CD4-positive, alpha-beta T cell treated with Interleukin-2 at 100 ng/mL for 4 hours (primary cell): Measurements from ENCODE around the gene DNER.

Experiments used
- DNase-seq: peaks from one replicate; pipeline ENCODE4 v3.0.0-alpha.2; 2020; ENCODE audit warnings: low spot score

The DNER gene

DNA sequence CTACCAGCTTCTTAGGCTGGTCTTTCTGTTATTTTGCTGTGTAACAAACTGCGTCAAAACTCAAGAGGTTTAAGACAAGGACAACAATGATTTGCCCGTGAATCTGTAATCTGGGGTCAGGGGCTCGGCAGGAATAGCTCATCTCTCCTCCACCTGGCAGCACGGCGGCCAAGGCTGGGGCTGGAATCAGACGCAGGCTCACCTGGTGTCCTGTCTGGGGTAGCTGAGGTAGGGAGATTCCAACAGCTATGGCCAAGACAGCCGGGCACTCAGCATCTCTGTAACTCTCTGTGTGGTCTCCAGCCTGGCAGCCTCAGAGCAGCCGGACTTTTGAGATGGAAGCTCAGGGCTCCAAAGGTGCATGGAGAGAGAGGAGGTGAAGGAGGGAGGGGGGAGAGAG is 42.3 kb downstream of the DNER start:
- DNase-seq = no peak

GRCh38 chr2:229669841-229670240 is 44.5 kb downstream of the DNER start:
- DNase-seq = no peak

- DNase-seq = no peak
Observed at GRCh38 chr2:229666811-229667210, 47.5 kb downstream of the DNER start.

DNA sequence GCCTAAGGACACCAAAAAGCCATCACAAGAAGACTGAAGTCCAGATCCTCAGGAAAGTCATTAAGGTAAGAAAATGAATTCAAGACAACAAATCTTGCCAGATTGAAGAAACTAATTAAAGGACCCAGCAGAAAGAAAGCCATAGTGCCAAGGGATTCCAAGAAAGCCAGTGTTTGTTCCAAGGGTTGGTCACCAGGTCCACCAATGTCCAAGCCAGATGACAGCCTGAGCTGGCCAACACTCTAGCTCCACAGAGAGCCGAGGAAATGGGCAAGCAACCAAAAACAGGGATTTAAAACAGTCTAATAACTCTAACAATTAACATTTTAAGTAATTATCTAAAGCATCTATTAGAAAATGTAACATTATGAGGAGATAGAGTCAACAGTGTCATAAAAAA is 49.2 kb downstream of the DNER start:
- DNase-seq = no peak

- no peak for DNase-seq
Observed at GRCh38 chr2:229661478-229661877, 52.9 kb downstream of the DNER start.

GRCh38 chr2:229660951-229661350 is 53.4 kb downstream of the DNER start:
- DNase-seq = no peak

DNA sequence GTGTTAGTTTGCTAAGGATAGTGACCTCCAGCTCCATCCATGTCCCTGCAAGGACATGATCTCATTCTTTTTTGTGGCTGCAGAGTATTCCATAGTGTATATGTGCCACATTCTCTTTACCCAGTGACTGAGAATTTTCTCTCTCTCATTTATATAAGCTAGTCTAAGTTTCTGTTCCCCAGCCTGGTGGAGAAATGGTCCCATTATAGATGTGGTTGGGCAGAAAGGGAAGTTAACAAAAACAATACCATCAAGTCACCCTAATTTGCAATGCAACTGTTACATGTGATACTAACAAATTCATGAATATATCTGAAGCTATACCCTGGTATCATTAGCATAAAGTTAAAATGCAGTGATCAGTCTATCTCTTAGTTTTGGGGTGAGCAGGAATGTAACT is 54.0 kb downstream of the DNER start:
- DNase-seq = no peak

DNA sequence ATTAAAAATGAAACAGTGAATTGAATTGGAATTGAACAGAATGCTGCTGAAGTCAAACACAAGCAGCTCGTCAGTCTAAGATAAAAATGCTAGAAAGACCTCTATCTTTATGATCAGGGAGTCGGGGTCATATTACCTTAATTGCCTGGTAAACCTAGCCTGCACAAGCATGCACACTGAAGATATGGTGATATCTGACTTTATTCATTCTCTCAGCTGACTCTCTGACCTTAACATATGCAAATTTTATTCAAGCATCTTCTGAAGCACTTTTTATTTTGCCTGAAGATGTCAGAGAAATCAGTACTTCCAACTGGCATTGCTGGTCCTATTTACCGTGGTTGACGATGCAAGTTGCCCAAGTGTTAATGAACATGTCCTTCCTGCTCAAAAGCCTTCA is 56.4 kb downstream of the DNER start:
- DNase-seq = no peak

GRCh38 chr2:229654437-229654836 is 59.9 kb downstream of the DNER start:
- DNase-seq = no peak

GRCh38 chr2:229653531-229653930 is 60.8 kb downstream of the DNER start:
- DNase-seq = no peak

GRCh38 chr2:229652796-229653195 is 61.6 kb downstream of the DNER start:
- DNase-seq = no peak

- DNase-seq = no peak
Observed at GRCh38 chr2:229650901-229651300, 63.5 kb downstream of the DNER start.

- no peak for DNase-seq
Observed at GRCh38 chr2:229650059-229650458, 64.3 kb downstream of the DNER start.

- DNase-seq = no peak
Observed at GRCh38 chr2:229646186-229646723, 68.1 kb downstream of the DNER start.

GRCh38 chr2:229642371-229642770 is 72.0 kb downstream of the DNER start:
- DNase-seq = no peak

DNA sequence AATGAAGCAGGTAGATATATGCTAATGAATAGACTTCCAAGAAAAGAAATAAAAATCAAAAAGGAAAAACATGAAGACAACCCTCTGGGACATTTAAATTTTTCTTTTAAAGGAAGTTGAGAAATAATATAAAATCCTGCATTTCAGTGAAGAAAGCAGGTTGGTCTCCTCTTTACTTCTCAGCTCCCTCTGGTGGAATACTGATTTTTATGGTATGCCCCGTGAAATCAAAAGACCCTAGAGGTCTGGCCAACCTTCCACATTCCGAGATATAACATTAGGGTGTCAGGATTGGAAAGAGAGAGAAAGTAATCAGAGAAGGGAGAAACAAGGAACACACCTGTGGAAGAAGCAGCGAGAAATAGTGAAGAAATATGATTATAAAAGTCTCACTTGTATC is 72.7 kb downstream of the DNER start:
- DNase-seq = no peak

DNA sequence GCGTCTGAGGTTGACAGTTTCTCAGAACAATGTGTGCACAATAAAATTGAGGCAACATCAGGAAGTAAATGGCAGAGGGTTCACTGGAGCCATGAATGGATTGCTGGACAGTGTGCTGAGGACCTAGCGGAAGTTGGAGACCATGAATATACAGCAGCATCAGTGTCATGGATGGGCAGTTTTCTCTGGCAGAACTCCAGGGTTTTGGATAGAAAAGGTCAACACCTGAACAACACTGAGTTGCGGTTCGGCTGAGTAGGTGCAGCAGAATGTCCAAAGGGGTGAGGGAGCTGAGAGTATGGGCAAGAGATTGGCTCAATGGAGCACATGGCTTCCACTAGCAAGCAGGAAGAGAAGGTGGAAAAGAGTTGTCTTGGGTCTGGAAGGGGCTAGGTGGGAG is 73.7 kb downstream of the DNER start:
- no peak for DNase-seq

DNA sequence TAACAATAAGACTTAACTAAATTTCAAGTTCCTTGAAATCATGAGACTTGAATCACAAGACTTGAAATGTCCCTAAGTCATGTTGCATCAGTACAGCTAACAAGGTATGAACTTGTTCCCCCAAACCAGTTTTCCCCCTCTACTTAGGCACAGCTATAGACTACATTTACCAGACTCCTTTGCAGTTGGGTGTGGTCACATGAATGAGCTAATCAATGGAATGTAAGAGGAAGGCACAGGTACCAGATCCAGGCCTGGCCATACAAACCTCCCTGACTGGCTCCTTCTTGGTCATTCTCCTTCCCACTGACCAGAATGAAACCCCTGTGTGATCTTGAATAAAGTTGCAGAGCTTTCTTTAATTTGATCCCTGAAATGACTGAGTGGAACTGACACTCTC is 77.8 kb downstream of the DNER start:
- no peak for DNase-seq

DNA sequence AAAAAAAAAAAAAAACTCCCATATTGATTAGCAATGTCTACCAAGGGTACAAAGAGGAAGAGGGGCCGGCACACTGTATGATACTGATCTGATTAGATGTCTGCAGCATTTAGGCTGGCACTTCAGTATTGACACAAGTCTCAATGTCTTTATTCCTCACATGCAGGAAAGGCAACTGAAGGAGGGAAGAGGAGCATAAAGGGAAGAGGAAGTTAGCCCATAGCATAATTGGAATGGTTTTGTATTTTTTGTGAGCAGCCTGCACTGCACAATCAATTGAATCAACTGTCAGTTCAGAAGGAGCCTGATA is 79.0 kb downstream of the DNER start:
- DNase-seq = no peak

DNA sequence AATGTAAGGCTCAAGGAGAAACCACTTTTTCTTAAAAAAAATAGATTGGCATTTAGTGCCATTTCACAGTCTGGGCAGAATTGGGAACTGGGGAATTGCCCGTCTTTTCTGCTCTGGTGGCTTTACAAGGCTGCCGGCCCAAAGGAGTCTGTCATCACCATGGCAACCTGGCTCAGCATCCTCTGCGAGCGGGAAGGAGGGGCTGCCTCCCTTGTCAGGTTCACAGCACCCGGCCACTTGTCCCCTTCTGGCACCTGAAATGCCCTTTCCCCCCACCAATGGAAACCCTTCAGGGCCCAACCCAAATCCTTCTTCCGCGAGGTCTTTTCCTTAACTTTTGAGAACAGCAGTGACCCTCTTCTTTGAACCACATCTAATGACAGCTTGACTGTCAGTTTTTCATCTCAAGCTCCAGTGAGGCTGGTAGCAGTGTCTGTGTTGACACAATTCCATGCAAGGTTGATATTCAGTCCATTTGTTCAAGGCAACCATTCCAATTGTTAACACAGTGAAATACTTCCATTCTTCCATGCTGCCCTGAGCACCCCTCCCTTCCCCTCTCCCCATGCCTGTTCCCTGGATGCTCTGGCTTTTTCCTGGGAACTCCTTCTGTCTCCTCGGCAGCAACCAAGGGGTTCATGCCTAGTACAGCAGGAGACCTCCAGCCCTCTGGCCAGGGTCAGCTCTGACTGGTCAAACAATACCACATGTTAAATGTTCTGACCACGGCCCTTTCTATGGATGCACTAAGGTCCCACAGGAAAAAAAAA is 79.6 kb downstream of the DNER start:
- no peak for DNase-seq

DNA sequence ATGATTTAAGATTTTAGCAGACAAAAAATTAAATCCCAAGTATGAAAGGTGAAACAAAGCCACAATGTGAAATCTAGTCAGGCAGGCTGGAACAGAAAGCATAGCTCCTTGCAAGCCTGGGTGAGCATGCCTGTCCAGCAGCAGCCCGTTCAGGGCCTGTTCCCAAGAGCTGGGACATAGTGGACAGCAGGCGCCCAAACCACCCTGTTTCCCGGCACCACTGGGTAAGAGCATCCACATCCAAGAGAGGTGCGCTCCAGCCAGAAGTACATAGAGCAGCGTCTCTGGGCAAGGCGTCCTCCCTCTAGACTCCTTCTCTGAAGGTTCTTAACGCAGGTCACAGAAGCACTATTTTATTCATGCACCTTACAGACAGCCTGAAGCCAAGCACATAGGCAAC is 80.8 kb downstream of the DNER start:
- DNase-seq = no peak

- no peak for DNase-seq
Observed at GRCh38 chr2:229629039-229629438, 85.3 kb downstream of the DNER start.

GRCh38 chr2:229627728-229628127 is 86.6 kb downstream of the DNER start:
- no peak for DNase-seq
